GM12891 (cell line): ENCODE data around the gene TWF2.

Experiments
- PAX5 ChIP-seq: IDR thresholded peaks from 2 replicates; pipeline ENCODE4 v1.6.1; 2011; ENCODE audit warnings: low read length, moderate library complexity, mild to moderate bottlenecking; ENCODE audit not compliant: insufficient read depth, severe bottlenecking
- POLR2A ChIP-seq: IDR thresholded peaks from 2 replicates; pipeline ENCODE4 v1.6.1; 2011; ENCODE audit warnings: low read depth, low read length, control low read depth
- POLR2AphosphoS5 ChIP-seq: IDR thresholded peaks from 2 replicates; pipeline ENCODE4 v1.6.1; 2011; ENCODE audit warnings: low read depth, low read length, control low read depth
- POU2F2 ChIP-seq: IDR thresholded peaks from 2 replicates; pipeline ENCODE4 v1.6.1; 2011; ENCODE audit warnings: low read depth, mild to moderate bottlenecking, control low read depth, low read length, moderate library complexity
- SPI1 ChIP-seq: IDR thresholded peaks from 2 replicates; pipeline ENCODE4 v1.6.1; 2011; ENCODE audit warnings: low read depth, low read length, control low read depth
- TAF1 ChIP-seq: IDR thresholded peaks from 2 replicates; pipeline ENCODE4 v1.6.1; 2011; ENCODE audit warnings: low read depth, low read length, control low read depth

- TF ChIP-seq POU2F2 = no peak
- TF ChIP-seq POLR2A = no peak
- TF ChIP-seq POLR2AphosphoS5 = no peak
- no peak for TF ChIP-seq PAX5
- TF ChIP-seq TAF1 = no peak
- no peak for TF ChIP-seq SPI1
These were observed 17.8 kb downstream of the TWF2 start for GRCh38 chr3:52221141-52221562.
